IMR-90 (cell line): ENCODE data around the gene MDP1. TPM values are rescaled to one million over a fixed set of nuclear protein-coding genes. Genes with fewer than 3 reads are reported as not detected.
A peak's percentile ranks its signal among the peaks of the same experiment; 100 is the strongest.

Source experiments
- ATAC-seq: fragments of 200-7000 bp; cut with Tn5 transposase; 2 replicates; pipeline ENCODE4 v1.9.1; 2020; ENCODE audit warnings: low read depth, mild to moderate bottlenecking, moderate library complexity
- BruUV-seq: library from RNA; stranded (reverse); fragments of 400-500 nt; replicated peaks from 2 replicates; lab custom pipeline; 2021; lab: Mats Ljungman, UMichigan
- CTCF ChIA-PET: fragments of 300-600 bp; formaldehyde crosslinking; extraction: SDS; loops from one replicate; lab custom pipeline; 2021; ENCODE audit warnings: antibody characterized with exemption; lab: Yijun Ruan, JAX
- POLR2A ChIA-PET: fragments of 300-600 bp; sonication (Branson Sonifier 250); formaldehyde crosslinking; loops from one replicate; lab custom pipeline; 2022; ENCODE audit warnings: antibody characterized with exemption; ENCODE audit not compliant: unreplicated experiment; lab: Charles Lee
- DNase-seq: peaks from one replicate; pipeline ENCODE4 v3.0.0; 2013
- H2AFZ ChIP-seq: replicated peaks from 2 replicates; pipeline ENCODE3; 2013; ENCODE audit warnings: low read length, mild to moderate bottlenecking; ENCODE audit not compliant: poor library complexity
- H2AK5ac ChIP-seq: 2 replicates; pipeline ENCODE4 v1.6.1; 2013; ENCODE audit warnings: low read depth, low read length, inconsistent platforms
- H2AK9ac ChIP-seq: replicated peaks from 2 replicates; pipeline ENCODE3; 2013; ENCODE audit warnings: mild to moderate bottlenecking, low read depth, low read length, moderate library complexity; ENCODE audit not compliant: poor library complexity
- H2BK120ac ChIP-seq: 2 replicates; pipeline ENCODE4 v1.6.1; 2013; ENCODE audit warnings: low read depth, low read length, inconsistent platforms
- H2BK15ac ChIP-seq: 3 replicates; pipeline ENCODE4 v1.6.1; 2013; ENCODE audit warnings: low read depth, low read length, inconsistent platforms
- H2BK20ac ChIP-seq: 2 replicates; pipeline ENCODE4 v1.6.1; 2013; ENCODE audit warnings: low read depth, mild to moderate bottlenecking, inconsistent platforms, low read length, moderate library complexity
- H2BK5ac ChIP-seq: 2 replicates; pipeline ENCODE4 v1.6.1; 2013; ENCODE audit warnings: mild to moderate bottlenecking, low read depth, low read length, inconsistent platforms; ENCODE audit not compliant: poor library complexity, severe bottlenecking
- H3K14ac ChIP-seq: replicated peaks from 2 replicates; pipeline ENCODE4 v1.6.1; 2013; ENCODE audit warnings: low read depth, low read length, inconsistent platforms
- H3K18ac ChIP-seq: 2 replicates; pipeline ENCODE4 v1.6.1; 2013; ENCODE audit warnings: low read depth, low read length, control low read depth
- H3K23ac ChIP-seq: 2 replicates; pipeline ENCODE4 v1.6.1; 2013; ENCODE audit warnings: low read depth, low read length, inconsistent platforms
- H3K27ac ChIP-seq: 2 replicates; pipeline ENCODE4 v1.5.1; 2013; ENCODE audit warnings: mild to moderate bottlenecking, control low read depth, low read length; ENCODE audit not compliant: insufficient read depth
- H3K27me3 ChIP-seq: 2 replicates; pipeline ENCODE4 v1.6.1; 2013; ENCODE audit warnings: low read length; ENCODE audit not compliant: control insufficient read depth, insufficient read depth
- H3K36me3 ChIP-seq: 2 replicates; pipeline ENCODE4 v1.6.1; 2013; ENCODE audit warnings: low read length, mixed read lengths; ENCODE audit not compliant: control insufficient read depth, insufficient read depth
- H3K4ac ChIP-seq: 2 replicates; pipeline ENCODE4 v1.6.1; 2013; ENCODE audit warnings: low read depth, low read length, inconsistent platforms
- H3K4me1 ChIP-seq: 2 replicates; pipeline ENCODE4 v1.6.1; 2013; ENCODE audit warnings: low read length, mixed read lengths; ENCODE audit not compliant: control insufficient read depth, insufficient read depth
- H3K4me2 ChIP-seq: 2 replicates; pipeline ENCODE4 v1.6.1; 2013; ENCODE audit warnings: low read depth, mild to moderate bottlenecking, control low read depth, low read length, moderate library complexity
- H3K4me3 ChIP-seq: 2 replicates; pipeline ENCODE4 v1.5.1; 2013; ENCODE audit warnings: low read depth, mild to moderate bottlenecking, control low read depth, low read length, moderate library complexity; ENCODE audit not compliant: insufficient read depth
- H3K56ac ChIP-seq: 2 replicates; pipeline ENCODE4 v1.6.1; 2013; ENCODE audit warnings: low read length, inconsistent platforms; ENCODE audit not compliant: insufficient read depth; ENCODE audit errors: extremely low read depth
- H3K79me1 ChIP-seq, 2 experiments: 2 replicates each; pipeline ENCODE4 v1.6.1; 2013; ENCODE audit warnings: low read length in 2 of 2, inconsistent platforms in 1 of 2, low read depth in 1 of 2
- H3K9ac ChIP-seq: 2 replicates; pipeline ENCODE4 v1.6.1; 2013; ENCODE audit warnings: low read depth, low read length, control low read depth
- H3K9me1 ChIP-seq: 2 replicates; pipeline ENCODE4 v1.6.1; 2013; ENCODE audit warnings: low read length, inconsistent platforms; ENCODE audit not compliant: insufficient read depth
- H3K9me3 ChIP-seq: 2 replicates; pipeline ENCODE4 v1.6.1; 2013; ENCODE audit warnings: low read length; ENCODE audit not compliant: control insufficient read depth, insufficient read depth
- H4K20me1 ChIP-seq: 2 replicates; pipeline ENCODE4 v1.6.1; 2013; ENCODE audit warnings: low read length, inconsistent platforms; ENCODE audit not compliant: insufficient read depth
- H4K5ac ChIP-seq: 2 replicates; pipeline ENCODE4 v1.6.1; 2013; ENCODE audit warnings: mild to moderate bottlenecking, low read depth, low read length, control low read depth
- H4K8ac ChIP-seq, 2 experiments: 2 replicates each; pipeline ENCODE4 v1.6.1; 2013; ENCODE audit warnings: low read depth in 2 of 2, low read length in 2 of 2, control low read depth in 1 of 2, inconsistent platforms in 1 of 2
- H4K91ac ChIP-seq: 2 replicates; pipeline ENCODE4 v1.6.1; 2013; ENCODE audit warnings: low read depth, low read length, inconsistent platforms; ENCODE audit not compliant: insufficient read depth
- MAZ ChIP-seq: IDR thresholded peaks from 2 replicates; pipeline ENCODE4 v1.6.1; 2012; ENCODE audit warnings: low read depth, mild to moderate bottlenecking, low read length, improper control_type of control experiment, moderate library complexity, borderline replicate concordance
- MXI1 ChIP-seq: IDR thresholded peaks from 2 replicates; pipeline ENCODE4 v1.6.1; 2012; ENCODE audit warnings: low read depth, mild to moderate bottlenecking, low read length, moderate library complexity, borderline replicate concordance
- WGBS, 2 experiments: methylation state at CpG; one replicate each; pipeline versions ENCODE4 v1.1.5 to v1.1.7; 2013; ENCODE audit warnings: missing lambda C conversion rate in 2 of 2; ENCODE audit not compliant: insufficient read length in 1 of 2; ENCODE audit errors: extremely low coverage in 2 of 2; 5-methylcytosine and 5-hydroxymethylcytosine counted together
- dilution Hi-C: fragments of 300-500 bp; cut with HindIII; formaldehyde crosslinking; loops from one replicate; pipeline ENCODE4 v1.14.3; 2018; ENCODE audit warnings: low sequenced_read_pairs; ENCODE audit not compliant: unreplicated experiment
- in situ Hi-C: fragments of 300-500 bp; cut with MboI; formaldehyde crosslinking; loops from 3 replicates; pipeline ENCODE4 v1.14.3; 2019; ENCODE audit warnings: low sequenced_read_pairs, inconsistent platforms, mixed read lengths
- intact Hi-C: fragments of 100-400 bp; cut with micrococcal nuclease; formaldehyde crosslinking; loops from 2 replicates; pipeline ENCODE4 v1.10.0; 2022
- polyA plus RNA-seq, 3 experiments: library from polyadenylated mRNA; depleted of rRNA; stranded (reverse); fragments of >200 nt; gene quantifications; 2 replicates each; pipeline ENCODE4 v1.2.3, GENCODE V29; 2012; ENCODE audit warnings: low replicate concordance in 1 of 3
- total RNA-seq: library from RNA; depleted of rRNA; stranded (reverse); fragments of >200 nt; gene quantifications from 2 replicates; pipeline ENCODE4 v1.2.3, GENCODE V29; 2012

MDP1 gene
- total and polyA plus RNA-seq, 2 of the 4 experiments (the other 2 are of a cell fraction), result 15.1 to 17.8 TPM

DNA sequence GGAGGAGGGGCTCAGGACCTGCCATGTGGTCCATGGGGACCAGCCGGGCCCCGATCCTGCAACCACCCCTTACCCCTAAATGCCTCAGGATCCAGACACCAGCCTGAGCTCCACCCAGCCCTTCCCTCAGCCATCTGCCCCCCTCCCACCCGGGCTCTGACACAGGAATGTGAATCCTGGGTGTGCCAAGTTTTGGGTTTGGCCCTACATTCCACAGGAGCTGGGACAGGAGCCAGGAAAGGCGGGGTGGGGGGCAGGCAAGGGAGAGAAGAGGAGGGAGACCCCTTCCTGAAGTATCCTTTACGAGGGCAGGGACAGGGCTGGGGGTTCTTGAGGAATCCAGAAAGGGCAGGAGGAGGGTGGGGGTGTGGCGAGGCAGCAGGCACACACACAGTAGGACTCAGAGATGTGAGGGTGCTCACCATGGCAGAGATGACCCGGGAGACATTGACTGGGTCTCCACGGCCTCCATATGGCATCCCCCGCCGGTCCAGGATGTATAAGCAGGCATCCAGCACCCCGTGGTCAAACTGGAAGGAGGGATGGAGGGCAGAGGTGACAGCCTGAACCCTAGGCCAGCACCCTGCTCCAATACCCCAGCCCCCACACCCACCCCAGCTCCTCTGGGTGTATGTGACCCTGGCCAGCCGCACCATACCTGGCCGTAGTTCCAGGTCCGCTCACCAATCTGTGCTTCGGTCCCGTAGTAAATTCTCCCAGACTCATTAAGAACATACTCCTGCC lies 43.6 kb upstream of the MDP1 start:
- dilution Hi-C loops, result no loop called here
- peak overlapping the region; percentile 82 for H2AFZ ChIP-seq
- H3K27me3 ChIP-seq, result no peaks in the 10 kb centered on the region
- peaks cover 16% of the 10 kb centered on the region; the same call in 1 of the 2 replicates for H3K9me1 ChIP-seq
- H3K4me3 ChIP-seq, result no peak overlapping the region
- H2BK5ac ChIP-seq, result no peak overlapping the region
- H3K56ac ChIP-seq, result no peak overlapping the region
- peak overlapping the region; percentile 68; the same call in 1 of the 3 replicates for H2BK15ac ChIP-seq
- no TSS peak for BruUV-seq
- 100% methylated on average over 5 of the region's 16 CpGs; no CpG with 5 or more reads in 1 of the 2 experiments for WGBS, 2 experiments
- peaks cover 2% of the 10 kb centered on the region; the same call in 1 of the 2 replicates for H3K36me3 ChIP-seq
- no peak overlapping the region for H3K27ac ChIP-seq
- intact Hi-C loops, result no loop called here
- peak overlapping the region; percentile 67; the same call in 1 of the 2 replicates for H2BK20ac ChIP-seq
- H3K23ac ChIP-seq, result no peak overlapping the region; the same call in none of the 2 replicates
- H3K18ac ChIP-seq, result no peak overlapping the region
- no peak overlapping the region for H3K14ac ChIP-seq
- H2BK120ac ChIP-seq, result peak overlapping the region; percentile 79
- peak overlapping the region; percentile 79 for H4K91ac ChIP-seq
- TF ChIP-seq MXI1 (no peak), MAZ (peak; percentile 71; the same call in 1 of the 2 replicates)
- CTCF ChIA-PET, result no interaction called here
- no peak overlapping the region for H3K4me2 ChIP-seq
- no peak overlapping the region for H4K5ac ChIP-seq
- peak overlapping the region; percentile 60; the same call in 1 of the 2 replicates for H3K4ac ChIP-seq
- peak overlapping the region; percentile 65 to 67; a peak in 2 of 4 replicates for H4K8ac ChIP-seq
- DNase-seq (no peak), ATAC-seq (peak; percentile 73)
- peak overlapping the region; percentile 96 for H2AK9ac ChIP-seq
- H3K9me3 ChIP-seq, result no peaks in the 10 kb centered on the region
- no peaks in the 10 kb centered on the region for H4K20me1 ChIP-seq
- H3K4me1 ChIP-seq, result peaks cover 8% of the 10 kb centered on the region
- H3K9ac ChIP-seq, result no peak overlapping the region
- in situ Hi-C loops, result no loop called here
- H2AK5ac ChIP-seq, result peak overlapping the region; percentile 84; the same call in 1 of the 2 replicates
- POLR2A ChIA-PET, result no interaction called here
- H3K79me1 ChIP-seq, result peaks cover 0 to 2% of the 10 kb centered on the region in 2 experiments; a peak in 1 of 4 replicates
